Erythroblast (primary cell): ENCODE results near the gene TPBG.

Experiments used
- GATA1 ChIP-seq: IDR thresholded peaks from 2 replicates; pipeline ENCODE4 v1.6.1; 2011; ENCODE audit warnings: low read depth, mild to moderate bottlenecking, control low read depth, low read length, moderate library complexity
- POLR2A ChIP-seq: IDR thresholded peaks from 2 replicates; pipeline ENCODE4 v1.6.1; 2011; ENCODE audit warnings: mild to moderate bottlenecking, low read length

GRCh38 chr6:82367704-82368103, 4.1 kb downstream of the TPBG start:
- no peak for TF ChIP-seq POLR2A
- no peak for TF ChIP-seq GATA1
